DND-41 (cell line): ENCODE data around the gene NAPA.

Experiments
- CTCF ChIP-seq: IDR thresholded peaks from 2 replicates; pipeline ENCODE4 v1.5.1; 2012; ENCODE audit warnings: borderline replicate concordance, low read length, moderate library complexity, mild to moderate bottlenecking; ENCODE audit not compliant: poor library complexity, severe bottlenecking; ENCODE audit errors: extremely low read depth
- EZH2 ChIP-seq: IDR thresholded peaks from 3 replicates; pipeline ENCODE4 v1.6.1; 2012; ENCODE audit warnings: borderline replicate concordance, low read depth, mild to moderate bottlenecking, moderate library complexity, low read length, inconsistent platforms; ENCODE audit not compliant: severe bottlenecking

DNA sequence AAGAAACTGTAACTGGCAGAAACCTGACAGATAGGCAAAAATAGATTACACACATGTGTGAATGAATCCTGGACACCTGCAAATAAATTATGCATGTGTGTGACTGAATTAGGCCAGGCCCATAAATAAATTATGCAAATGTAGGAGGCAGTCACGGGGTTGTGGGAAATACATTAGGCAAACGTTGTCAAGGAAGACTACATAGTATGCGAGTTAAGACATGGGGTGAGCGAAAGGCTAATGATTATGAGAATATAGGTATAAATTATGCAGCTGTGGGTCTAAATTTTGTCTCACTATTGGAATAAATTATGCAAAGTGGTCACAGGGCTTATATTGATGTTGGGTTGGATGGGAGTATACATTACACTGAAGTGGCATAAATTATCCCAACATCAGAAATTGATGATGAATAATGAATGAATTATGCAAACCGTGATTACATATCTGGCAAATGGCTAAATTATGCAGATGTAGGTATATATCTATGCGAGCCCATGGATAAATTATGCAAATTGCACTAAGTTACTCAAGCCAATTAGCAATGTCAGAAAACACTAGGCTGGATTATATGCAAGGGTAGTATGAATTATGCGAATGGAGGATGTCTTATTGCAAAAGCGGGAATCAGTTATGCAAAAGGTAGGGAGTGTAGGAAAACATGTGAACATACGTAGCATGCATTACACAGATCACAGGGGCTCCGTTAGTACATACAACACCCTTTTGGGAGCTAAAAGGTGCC, 50.0 kb downstream of the NAPA start:
- no peak for TF ChIP-seq CTCF
- TF ChIP-seq EZH2, result no peak
